H1 (cell line): ENCODE measurements around the gene LRRC15. TPM values are rescaled to one million over a fixed set of nuclear protein-coding genes. Genes with fewer than 3 reads are reported as not detected.

ENCODE experiments used
- CTCF ChIA-PET: fragments of 300-600 bp; sonication (Branson Sonifier 250); formaldehyde crosslinking; loops from one replicate; lab custom pipeline; 2021; ENCODE audit not compliant: partially characterized antibody; lab: Charles Lee
- POLR2A ChIA-PET: fragments of 300-600 bp; sonication (Branson Sonifier 250); formaldehyde crosslinking; loops from one replicate; lab custom pipeline; 2021; ENCODE audit warnings: inconsistent platforms; ENCODE audit not compliant: partially characterized antibody; lab: Charles Lee
- DNase-seq, 2 experiments: peaks; one replicate each; pipeline versions ENCODE4 v3.0.0 to v3.0.0-alpha.2; 2010 to 2022; ENCODE audit warnings: low spot score in 2 of 2, low read depth in 1 of 2, mixed read lengths in 1 of 2
- FAIRE-seq: peaks from 2 replicates; lab custom pipeline; 2011; peaks lifted over from hg19 to GRCh38; lab: Jason Lieb, UNC
- H2AFZ ChIP-seq: 2 replicates; pipeline ENCODE4 v1.8.1; 2012; ENCODE audit warnings: low read length, inconsistent platforms
- H2AK5ac ChIP-seq: 2 replicates; pipeline ENCODE4 v1.6.1; 2013; ENCODE audit warnings: low read depth, low read length
- H2BK120ac ChIP-seq: replicated peaks from 2 replicates; pipeline ENCODE3; 2013; ENCODE audit warnings: low read depth, low read length, inconsistent platforms
- H2BK12ac ChIP-seq: 2 replicates; pipeline ENCODE4 v1.6.1; 2013; ENCODE audit warnings: low read depth, low read length
- H2BK15ac ChIP-seq: 2 replicates; pipeline ENCODE4 v1.6.1; 2013; ENCODE audit warnings: low read length
- H2BK20ac ChIP-seq: 2 replicates; pipeline ENCODE4 v1.6.1; 2013; ENCODE audit warnings: low read length
- H2BK5ac ChIP-seq: 2 replicates; pipeline ENCODE4 v1.6.1; 2013; ENCODE audit warnings: low read depth, low read length
- H3K14ac ChIP-seq: 2 replicates; pipeline ENCODE4 v1.6.1; 2013; ENCODE audit warnings: inconsistent platforms; ENCODE audit not compliant: insufficient read length
- H3K18ac ChIP-seq: 2 replicates; pipeline ENCODE4 v1.6.1; 2013; ENCODE audit warnings: low read length; ENCODE audit errors: extremely low read depth
- H3K23ac ChIP-seq: 2 replicates; pipeline ENCODE4 v1.6.1; 2013; ENCODE audit warnings: inconsistent platforms; ENCODE audit not compliant: insufficient read length
- H3K23me2 ChIP-seq: 2 replicates; pipeline ENCODE4 v1.6.1; 2013; ENCODE audit warnings: low read depth, low read length
- H3K27ac ChIP-seq: 2 replicates; pipeline ENCODE4 v1.6.1; 2011; ENCODE audit warnings: low read depth, low read length, inconsistent platforms
- H3K27me3 ChIP-seq, 4 experiments: replicated peaks in 1 of 4; 1 replicate in 1 of 4; 2 replicates in 3 of 4; pipeline versions ENCODE4 v1.6.1 to v1.8.1; 2011 to 2013; ENCODE audit warnings: low read length in 3 of 4, mild to moderate bottlenecking in 3 of 4, inconsistent platforms in 2 of 4, mixed read lengths in 2 of 4, moderate library complexity in 1 of 4; ENCODE audit not compliant: control insufficient read depth in 3 of 4, insufficient read depth in 3 of 4; ENCODE audit errors: extremely low read depth in 1 of 4
- H3K36me3 ChIP-seq, 4 experiments: 2 replicates each; pipeline versions ENCODE4 v1.6.1 to v1.8.1; 2011 to 2013; ENCODE audit warnings: mild to moderate bottlenecking in 4 of 4, low read length in 3 of 4, moderate library complexity in 2 of 4, control low read depth in 1 of 4, inconsistent platforms in 1 of 4; ENCODE audit not compliant: insufficient read depth in 4 of 4, control insufficient read depth in 2 of 4
- H3K4ac ChIP-seq: replicated peaks from 2 replicates; pipeline ENCODE3; 2013; ENCODE audit warnings: low read length, low read depth, mixed read lengths, inconsistent platforms; ENCODE audit not compliant: insufficient read length
- H3K4me1 ChIP-seq, 4 experiments: replicated peaks in 1 of 4; 1 replicate in 1 of 4; 2 replicates in 3 of 4; pipeline versions ENCODE4 v1.6.1 to v1.8.1; 2011 to 2013; ENCODE audit warnings: low read length in 3 of 4, inconsistent platforms in 2 of 4, mixed read lengths in 1 of 4; ENCODE audit not compliant: insufficient read depth in 4 of 4, control insufficient read depth in 3 of 4
- H3K4me2 ChIP-seq, 2 experiments: 2 replicates each; pipeline versions ENCODE4 v1.6.1 to v1.8.1; 2011 to 2013; ENCODE audit warnings: low read depth in 2 of 2, low read length in 2 of 2, control low read depth in 1 of 2, inconsistent platforms in 1 of 2, mild to moderate bottlenecking in 1 of 2; ENCODE audit not compliant: insufficient read depth in 1 of 2
- H3K4me3 ChIP-seq, 4 experiments: fragments of 200-600, 300-600 bp in 1 of 4; sonication (generic), shearing (Covaris generic), sonication (Bioruptor Twin) in 1 of 4; 2 replicates each; pipeline versions ENCODE4 v1.5.1 to v1.8.1; 2011 to 2016; ENCODE audit warnings: low read length in 4 of 4, low read depth in 3 of 4, control low read depth in 2 of 4, inconsistent platforms in 2 of 4, mild to moderate bottlenecking in 2 of 4, mixed read lengths in 1 of 4, moderate library complexity in 1 of 4; ENCODE audit not compliant: insufficient read depth in 2 of 4; ENCODE audit errors: extremely low read depth in 1 of 4
- H3K56ac ChIP-seq: replicated peaks from 2 replicates; pipeline ENCODE3; 2013; ENCODE audit warnings: low read depth, mild to moderate bottlenecking, mixed read lengths, low read length, inconsistent platforms; ENCODE audit not compliant: insufficient read length
- H3K79me1 ChIP-seq: 2 replicates; pipeline ENCODE4 v1.6.1; 2013; ENCODE audit warnings: low read depth, low read length, control low read depth
- H3K79me2 ChIP-seq, 2 experiments: 2 replicates each; pipeline versions ENCODE4 v1.6.1 to v1.8.1; 2012 to 2013; ENCODE audit warnings: low read length in 2 of 2, mild to moderate bottlenecking in 2 of 2, inconsistent platforms in 1 of 2; ENCODE audit not compliant: insufficient read depth in 2 of 2, control insufficient read depth in 1 of 2
- H3K9ac ChIP-seq, 4 experiments: replicated peaks in 1 of 4; 1 replicate in 1 of 4; 2 replicates in 3 of 4; pipeline versions ENCODE4 v1.6.1 to v1.8.1; 2011 to 2013; ENCODE audit warnings: low read depth in 3 of 4, low read length in 3 of 4, control low read depth in 2 of 4, mild to moderate bottlenecking in 2 of 4, moderate library complexity in 2 of 4, inconsistent platforms in 1 of 4; ENCODE audit errors: extremely low read depth in 1 of 4
- H3K9me3 ChIP-seq, 2 experiments: 2 replicates each; pipeline versions ENCODE4 v1.6.1 to v1.8.1; 2012 to 2013; ENCODE audit warnings: mild to moderate bottlenecking in 2 of 2, moderate library complexity in 2 of 2, control low read depth in 1 of 2, inconsistent platforms in 1 of 2, low read depth in 1 of 2, low read length in 1 of 2, mixed read lengths in 1 of 2; ENCODE audit not compliant: insufficient read depth in 2 of 2
- H4K20me1 ChIP-seq, 2 experiments: replicated peaks in 1 of 2; 2 replicates each; pipeline versions ENCODE3 to v1.8.1; 2011 to 2013; ENCODE audit warnings: inconsistent platforms in 2 of 2, low read length in 2 of 2, mild to moderate bottlenecking in 1 of 2; ENCODE audit not compliant: insufficient read depth in 2 of 2, control insufficient read depth in 1 of 2
- H4K5ac ChIP-seq: 2 replicates; pipeline ENCODE4 v1.6.1; 2013; ENCODE audit warnings: low read length, low read depth, mixed read lengths, inconsistent platforms; ENCODE audit not compliant: insufficient read length
- H4K8ac ChIP-seq: 2 replicates; pipeline ENCODE4 v1.8.0; 2013; ENCODE audit warnings: mild to moderate bottlenecking, moderate library complexity, low read length, inconsistent platforms; ENCODE audit not compliant: insufficient read depth; ENCODE audit errors: extremely low read depth
- H4K91ac ChIP-seq: replicated peaks from 2 replicates; pipeline ENCODE3; 2013; ENCODE audit warnings: low read length, mixed read lengths, inconsistent platforms; ENCODE audit not compliant: insufficient read length
- BACH1 ChIP-seq: IDR thresholded peaks from 2 replicates; pipeline ENCODE4 v1.6.1; 2012; ENCODE audit warnings: low read length, improper control_type of control experiment
- BCL11A ChIP-seq, 2 experiments: IDR thresholded peaks; one replicate each; pipeline ENCODE4 v1.6.1; 2011; ENCODE audit warnings: low read depth in 2 of 2, low read length in 2 of 2, mild to moderate bottlenecking in 2 of 2
- CEBPB ChIP-seq: IDR thresholded peaks from 2 replicates; pipeline ENCODE4 v1.6.1; 2012; ENCODE audit warnings: low read depth, low read length
- MAFK ChIP-seq: IDR thresholded peaks from 2 replicates; pipeline ENCODE4 v1.6.1; 2012; ENCODE audit warnings: low read depth, mild to moderate bottlenecking, improper control_type of control experiment, low read length
- NANOG ChIP-seq: IDR thresholded peaks from 2 replicates; pipeline ENCODE4 v1.6.1; 2011; ENCODE audit warnings: low read length, low read depth, mild to moderate bottlenecking, inconsistent platforms; ENCODE audit not compliant: insufficient read depth, poor library complexity, severe bottlenecking
- SIN3A ChIP-seq, 2 experiments: IDR thresholded peaks in 1 of 2; conservative IDR thresholded peaks in 1 of 2; 2 replicates each; pipeline ENCODE4 v1.6.1; 2011 to 2012; ENCODE audit warnings: low read length in 2 of 2, improper control_type of control experiment in 1 of 2, low read depth in 1 of 2, mild to moderate bottlenecking in 1 of 2
- SIRT6 ChIP-seq: IDR thresholded peaks from one replicate; pipeline ENCODE4 v1.7.1; 2012; ENCODE audit warnings: low read length, inconsistent platforms
- SP1 ChIP-seq: IDR thresholded peaks from 2 replicates; pipeline ENCODE4 v1.6.1; 2011; ENCODE audit warnings: low read depth, low read length
- TEAD4 ChIP-seq: IDR thresholded peaks from 2 replicates; pipeline ENCODE4 v1.6.1; 2012; ENCODE audit warnings: low read depth, low read length, inconsistent platforms, mixed read lengths
- WGBS, 2 experiments: shearing (Covaris generic) in 1 of 2; methylation state at CpG; one replicate each; pipeline versions ENCODE4 v1.1.6 to v1.1.7; 2013 to 2015; ENCODE audit warnings: low lambda C conversion rate in 2 of 2, mixed read lengths in 2 of 2, inconsistent platforms in 1 of 2, low coverage in 1 of 2, missing lambda C conversion rate in 1 of 2; ENCODE audit not compliant: insufficient replicate concordance in 2 of 2, insufficient coverage in 1 of 2, insufficient read length in 1 of 2; ENCODE audit errors: extremely low coverage in 1 of 2, missing lambda C conversion rate in 1 of 2; 5-methylcytosine and 5-hydroxymethylcytosine counted together
- polyA plus RNA-seq, 7 experiments: library from polyadenylated mRNA; depleted of rRNA in 3 of 7; stranded (reverse) in 5 of 7; unstranded in 2 of 7; fragments of >200 nt in 5 of 7; fragments of 200-250 nt in 2 of 7; gene quantifications; 1 replicate in 5 of 7; 2 replicates in 1 of 7; 4 replicates in 1 of 7; pipeline versions ENCODE4 v1.2.1 to v1.2.3, GENCODE V29; 2011 to 2013; ENCODE audit warnings: missing spikeins in 2 of 7, mixed read lengths in 2 of 7
- total RNA-seq: library from RNA; stranded (reverse); fragmentation: NEBNext Ultra II Directional; extraction: Animal tissue kit (Norgen Biotek cat#: 25700); gene quantifications from 2 replicates; pipeline ENCODE4 v1.2.1, GENCODE V29; 2021

The LRRC15 gene
- total and polyA plus RNA-seq, 2 of the 8 experiments (the other 6 are each of a cell fraction or from before 2014, with no cell fraction given) = 0.15 to 0.37 TPM

- Histone ChIP-seq H2AK5ac (no peak overlapping the region), H3K36me3 (no peaks in the 10 kb centered on the region), H3K14ac (no peak overlapping the region), H3K4ac (no peak overlapping the region), H3K4me1 (peaks cover under 1 to 29% (median 11%) of the 10 kb centered on the region in 4 experiments), H3K9ac (no peak overlapping the region), H3K9me3 (no peaks in the 10 kb centered on the region), H2BK5ac (no peak overlapping the region), H4K5ac (no peak overlapping the region), H3K27ac (no peak overlapping the region), H4K8ac (no peak overlapping the region), H2AFZ (no peak overlapping the region), H3K4me3 (no peak overlapping the region), H2BK15ac (no peak overlapping the region), H3K23me2 (peaks cover 2% of the 10 kb centered on the region; the same call in 1 of the 2 replicates), H2BK20ac (no peak overlapping the region), H3K4me2 (no peak overlapping the region), H3K18ac (no peak overlapping the region), H3K79me1 (no peaks in the 10 kb centered on the region), H3K79me2 (no peaks in the 10 kb centered on the region), H4K20me1 (no peaks in the 10 kb centered on the region), H3K23ac (no peak overlapping the region), H2BK12ac (no peak overlapping the region), H3K56ac (no peak overlapping the region), H2BK120ac (no peak overlapping the region), H3K27me3 (peaks cover 0 to 10% (median 2%) of the 10 kb centered on the region in 4 experiments; a peak in 3 of 7 replicates), H4K91ac (no peak overlapping the region)
- TF ChIP-seq BCL11A (IDR thresholded peaks at IDR 0.05; ENCODE audit: low read depth in 2 of 2, low read length in 2 of 2) = no peak
- TF ChIP-seq BACH1 = no peak
- TF ChIP-seq CEBPB = no peak
- no peak for TF ChIP-seq SP1
- TF ChIP-seq SIN3A (conservative IDR thresholded peaks at IDR 0.05 in 1 of 2, IDR thresholded peaks at IDR 0.05 in 1 of 2; ENCODE audit: low read depth in 1 of 2, low read length in 2 of 2) = no peak
- TF ChIP-seq NANOG = no peak
- TF ChIP-seq TEAD4 = no peak
- no peak for TF ChIP-seq SIRT6
- no peak for TF ChIP-seq MAFK
- DNase-seq (no peak), FAIRE-seq (no peak)
- POLR2A ChIA-PET = interaction anchor here (1.0 kb wide), 1 partner anchor 131 kb away, joined by 4 read pairs; no protein-coding TSS in a partner anchor
- CTCF ChIA-PET = interaction anchor here (1.0 kb wide), 1 partner anchor 15 kb away, joined by 4 read pairs; no protein-coding TSS in a partner anchor
- WGBS, 2 experiments = 91% methylated on average over 14 of the region's 14 CpGs; no CpG with 5 or more reads in 1 of the 2 experiments
These were observed 3.5 kb upstream of the LRRC15 start for GRCh38 chr3:194373028-194373427.
